Measurements from ENCODE around the gene RSPH3.
"Not testable (repeated sequence)": the region's sequence is repeated elsewhere in the genome, so short reads cannot be mapped to it uniquely, and the experiment has no call there.

Gene RSPH3

DNA sequence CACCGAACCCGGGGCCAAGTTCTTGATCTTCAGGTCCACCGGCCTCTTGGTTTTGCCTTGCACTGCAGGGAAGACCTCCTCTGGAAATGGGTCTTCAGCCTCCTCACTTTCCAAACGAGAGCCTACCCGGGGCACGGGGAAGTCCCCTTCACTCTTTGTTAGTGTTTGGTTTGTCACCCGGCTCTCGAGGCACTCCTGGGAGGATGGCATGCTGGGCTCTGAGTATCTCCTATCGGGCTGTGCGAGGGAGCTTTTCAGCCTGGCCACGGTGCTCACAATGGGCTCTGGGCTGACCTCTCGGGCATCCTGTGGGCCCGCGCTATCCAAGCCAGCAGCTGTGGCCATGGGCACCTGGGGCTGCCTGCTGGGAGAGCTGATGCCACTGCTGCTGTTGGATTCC lies 36.7 kb upstream of the RSPH3 start:
- no peak overlapping the region for H3K4me3 ChIP-seq (ENCODE audit: low read length)
- TF ChIP-seq, protein P1, sequence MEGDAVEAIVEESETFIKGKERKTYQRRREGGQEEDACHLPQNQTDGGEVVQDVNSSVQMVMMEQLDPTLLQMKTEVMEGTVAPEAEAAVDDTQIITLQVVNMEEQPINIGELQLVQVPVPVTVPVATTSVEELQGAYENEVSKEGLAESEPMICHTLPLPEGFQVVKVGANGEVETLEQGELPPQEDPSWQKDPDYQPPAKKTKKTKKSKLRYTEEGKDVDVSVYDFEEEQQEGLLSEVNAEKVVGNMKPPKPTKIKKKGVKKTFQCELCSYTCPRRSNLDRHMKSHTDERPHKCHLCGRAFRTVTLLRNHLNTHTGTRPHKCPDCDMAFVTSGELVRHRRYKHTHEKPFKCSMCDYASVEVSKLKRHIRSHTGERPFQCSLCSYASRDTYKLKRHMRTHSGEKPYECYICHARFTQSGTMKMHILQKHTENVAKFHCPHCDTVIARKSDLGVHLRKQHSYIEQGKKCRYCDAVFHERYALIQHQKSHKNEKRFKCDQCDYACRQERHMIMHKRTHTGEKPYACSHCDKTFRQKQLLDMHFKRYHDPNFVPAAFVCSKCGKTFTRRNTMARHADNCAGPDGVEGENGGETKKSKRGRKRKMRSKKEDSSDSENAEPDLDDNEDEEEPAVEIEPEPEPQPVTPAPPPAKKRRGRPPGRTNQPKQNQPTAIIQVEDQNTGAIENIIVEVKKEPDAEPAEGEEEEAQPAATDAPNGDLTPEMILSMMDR (conservative IDR thresholded peaks at IDR 0.05; ENCODE audit: low read length), result no peak
- DNase-seq (ENCODE audit: low read depth), result no peak

DNA sequence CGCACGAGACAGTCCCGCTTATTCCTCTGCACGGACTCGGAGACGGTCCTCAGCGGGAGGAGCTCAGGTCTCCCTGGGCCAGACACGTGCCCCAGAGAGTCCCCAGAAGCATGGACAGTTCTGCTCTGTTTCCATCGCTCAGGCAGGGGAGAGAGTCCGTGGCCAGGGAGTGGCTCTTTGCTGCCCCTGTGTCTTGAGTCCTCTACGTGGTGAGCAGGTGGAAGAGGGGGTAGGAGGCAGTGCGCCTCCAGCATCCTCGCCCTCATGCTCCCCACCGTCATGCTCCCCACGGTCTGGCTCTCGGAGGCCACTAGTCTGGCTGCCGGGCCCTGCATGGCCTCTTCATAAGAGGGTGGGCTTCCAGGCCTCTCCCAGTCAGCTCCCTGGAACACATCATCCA lies 35.9 kb upstream of the RSPH3 start:
- TF ChIP-seq, protein P1 (conservative IDR thresholded peaks at IDR 0.05; ENCODE audit: low read length), result no peak
- no peak for DNase-seq (ENCODE audit: low read depth)
- H3K4me3 ChIP-seq (ENCODE audit: low read length), result no peak overlapping the region

DNA sequence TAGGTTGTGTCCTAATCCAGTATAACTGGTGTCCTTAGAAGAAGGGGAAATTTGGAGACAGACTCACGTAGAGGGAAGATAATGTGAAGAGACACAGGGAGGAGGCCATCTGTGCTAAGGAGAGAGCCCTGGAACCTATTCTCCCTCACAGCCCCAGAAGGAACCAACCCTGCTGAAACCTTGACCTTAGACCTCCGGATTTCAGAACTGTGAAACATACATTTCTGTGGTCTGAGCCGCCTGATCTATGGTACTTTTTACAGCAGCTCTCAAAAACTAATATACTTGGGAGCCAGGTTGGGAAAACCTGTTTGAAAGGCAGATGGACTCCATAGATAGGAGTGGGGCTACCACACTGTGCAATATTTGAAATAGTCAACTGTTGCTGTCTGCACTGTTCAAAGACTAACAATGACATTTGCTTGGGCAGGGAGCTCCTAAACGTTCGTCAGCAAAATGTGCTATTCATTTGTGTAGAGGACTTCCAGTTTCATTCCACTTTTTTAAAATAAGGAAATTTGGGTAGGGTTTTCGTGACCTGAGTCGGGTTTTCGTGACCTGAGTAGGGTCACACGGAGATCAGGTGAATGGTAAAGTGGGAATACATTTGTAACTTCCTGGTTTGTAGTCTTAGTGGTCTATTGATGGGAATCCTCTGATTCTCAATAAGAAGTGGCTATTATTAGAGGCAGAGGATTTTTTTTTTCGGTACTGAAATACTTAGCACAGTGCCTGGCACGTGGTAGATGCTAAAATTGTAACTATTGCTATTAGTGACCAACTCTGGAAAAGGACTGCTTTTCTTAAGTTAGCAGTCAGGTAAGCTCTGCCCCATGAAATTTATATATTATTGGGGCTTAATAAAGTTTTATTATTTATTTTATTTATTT lies 33.4 kb upstream of the RSPH3 start:
- TF ChIP-seq, protein P1 (conservative IDR thresholded peaks at IDR 0.05; ENCODE audit: low read length), result no peak
- DNase-seq (ENCODE audit: low read depth), result no peak

DNA sequence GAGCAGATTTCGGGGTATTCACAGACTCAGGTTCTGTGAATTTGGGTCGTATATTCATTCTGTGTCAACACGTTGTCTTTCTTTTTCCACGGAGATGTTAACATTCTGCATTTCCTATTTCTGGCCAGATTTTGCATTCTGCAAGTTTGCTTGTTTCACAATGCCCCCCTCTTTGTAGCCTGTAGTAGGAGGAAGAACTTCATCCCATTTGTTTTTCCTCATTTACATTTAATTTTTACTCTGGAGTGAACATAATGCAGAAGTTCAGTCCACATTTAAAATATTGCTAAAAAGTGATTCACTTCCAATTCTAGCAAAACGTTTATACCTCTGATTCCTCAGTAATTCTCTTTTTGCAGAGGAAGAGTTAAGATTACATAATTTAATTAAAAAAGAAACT lies 31.8 kb upstream of the RSPH3 start:
- TF ChIP-seq, protein P1 (conservative IDR thresholded peaks at IDR 0.05; ENCODE audit: low read length), result no peak
- no peak for DNase-seq (ENCODE audit: low read depth)
- H3K4me3 ChIP-seq (ENCODE audit: low read length), result no peak overlapping the region

More for the DNA sequence above, 33.4 kb upstream of the RSPH3 start:
- no peak overlapping the region for H3K4me3 ChIP-seq (ENCODE audit: low read length)

DNA sequence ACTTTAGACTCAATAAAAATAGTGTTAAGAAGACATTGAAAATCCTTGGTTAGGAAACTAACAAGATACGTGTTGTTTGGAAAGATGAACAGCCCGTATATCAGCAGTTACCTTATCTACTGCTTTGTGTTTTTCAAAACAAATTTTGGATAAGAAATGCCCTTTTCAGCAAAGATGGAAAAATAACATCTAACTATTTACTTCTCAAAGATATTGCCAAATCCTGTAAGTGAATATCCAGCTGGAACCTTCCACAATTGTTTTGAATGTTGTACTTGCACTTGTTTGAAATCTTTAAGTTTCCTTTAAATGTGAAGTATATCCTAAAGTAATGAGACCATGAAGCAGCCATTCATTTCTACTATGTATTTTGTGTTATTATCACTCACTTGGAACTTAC lies 30.2 kb upstream of the RSPH3 start:
- no peak overlapping the region for H3K4me3 ChIP-seq (ENCODE audit: low read length)
- DNase-seq (ENCODE audit: low read depth), result no peak
- TF ChIP-seq, protein P1 (conservative IDR thresholded peaks at IDR 0.05; ENCODE audit: low read length), result no peak

DNA sequence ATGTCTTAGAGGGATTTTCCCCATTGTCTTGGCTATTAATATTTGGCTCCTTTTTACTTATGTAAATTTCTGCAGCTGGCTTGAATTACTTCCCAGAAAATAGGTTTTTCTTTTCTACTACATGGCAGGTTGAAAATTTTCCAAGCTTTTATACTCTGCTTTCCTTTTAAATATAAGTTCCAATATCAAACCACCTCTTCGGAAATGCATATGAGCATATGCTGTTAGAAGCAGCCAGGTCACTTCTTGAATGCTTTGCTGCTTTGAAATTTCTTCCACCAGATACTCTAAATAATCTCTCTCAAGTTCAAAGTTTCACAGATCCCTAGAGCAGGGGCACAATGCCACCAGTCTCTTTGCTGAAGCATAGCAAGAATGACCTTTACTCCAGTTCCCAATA lies 25.2 kb upstream of the RSPH3 start:
- H3K4me3 ChIP-seq (ENCODE audit: low read length); DNase-seq (ENCODE audit: low read depth): not testable (repeated sequence)

DNA sequence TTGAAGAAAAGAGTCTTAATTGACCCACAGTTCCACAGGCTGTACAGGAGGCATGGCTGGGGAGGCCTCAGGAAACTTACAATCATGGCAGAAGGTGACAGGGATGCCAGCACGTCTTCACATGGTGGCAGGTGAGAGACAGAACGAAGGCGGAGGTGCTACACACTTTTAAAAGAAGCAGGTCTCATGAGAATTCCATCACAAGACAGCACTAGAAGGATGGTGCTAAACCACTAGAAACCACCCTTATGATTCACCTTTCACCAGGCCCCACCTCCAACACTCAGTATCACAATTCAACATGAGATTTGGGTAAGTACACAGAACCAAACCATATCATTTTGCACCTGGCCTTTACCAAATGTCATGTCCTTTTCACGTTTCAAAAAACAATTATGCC lies 23.9 kb upstream of the RSPH3 start:
- TF ChIP-seq, protein P1 (conservative IDR thresholded peaks at IDR 0.05; ENCODE audit: low read length), result no peak
- H3K4me3 ChIP-seq (ENCODE audit: low read length), result no peak overlapping the region
- DNase-seq (ENCODE audit: low read depth), result no peak

Data from AG10803 (cell line).